Stimulated activated CD4-positive, alpha-beta T cell treated with anti-CD3 and anti-CD28 coated beads, Interleukin-2, amount 100 ng/mL, for 48 hours (primary cell): ENCODE results near the gene RAB7A.
A peak's percentile ranks its signal among the peaks of the same experiment; 100 is the strongest.
"Not testable (repeated sequence)": the region's sequence is repeated elsewhere in the genome, so short reads cannot be mapped to it uniquely, and the experiment has no call there.

Source experiments
- DNase-seq, 2 donors: peaks; one replicate each; pipeline ENCODE4 v3.0.0-alpha.2; 2020

The RAB7A gene

GRCh38 chr3:128760881-128761280 lies 34.9 kb downstream of the RAB7A start:
- DNase-seq = no peak

- DNase-seq = no peak
These were observed 35.4 kb downstream of the RAB7A start for GRCh38 chr3:128761392-128761791.

- DNase-seq = peak in 1 of 2 donors; percentile 15
These were observed 38.0 kb downstream of the RAB7A start for GRCh38 chr3:128763967-128764366.

GRCh38 chr3:128764863-128765262 lies 38.9 kb downstream of the RAB7A start:
- no peak for DNase-seq

GRCh38 chr3:128767094-128767750 lies 41.2 kb downstream of the RAB7A start:
- no peak for DNase-seq

GRCh38 chr3:128768471-128768870 lies 42.5 kb downstream of the RAB7A start:
- DNase-seq = no peak

- DNase-seq = no peak
These were observed 44.4 kb downstream of the RAB7A start for GRCh38 chr3:128770387-128770786.

- DNase-seq = not testable (repeated sequence)
These were observed 47.2 kb downstream of the RAB7A start for GRCh38 chr3:128773189-128773588.

GRCh38 chr3:128773592-128773991 lies 47.6 kb downstream of the RAB7A start:
- DNase-seq = not testable (repeated sequence)

- DNase-seq = no peak
These were observed 49.3 kb downstream of the RAB7A start for GRCh38 chr3:128775241-128775640.

- DNase-seq = no peak
These were observed 50.0 kb downstream of the RAB7A start for GRCh38 chr3:128775906-128776542.

GRCh38 chr3:128780101-128780837 lies 54.3 kb downstream of the RAB7A start:
- DNase-seq = no peak

- DNase-seq = no peak
These were observed 55.2 kb downstream of the RAB7A start for GRCh38 chr3:128781164-128781563.

GRCh38 chr3:128782282-128783146 lies 56.5 kb downstream of the RAB7A start:
- no peak for DNase-seq

GRCh38 chr3:128783774-128784173 lies 57.8 kb downstream of the RAB7A start:
- no peak for DNase-seq

GRCh38 chr3:128784232-128784631 lies 58.2 kb downstream of the RAB7A start:
- peak; percentile 44 to 51 for DNase-seq

GRCh38 chr3:128784843-128785242 lies 58.9 kb downstream of the RAB7A start:
- no peak for DNase-seq

GRCh38 chr3:128786434-128787020 lies 60.5 kb downstream of the RAB7A start:
- DNase-seq = no peak

GRCh38 chr3:128787256-128788253 lies 61.6 kb downstream of the RAB7A start:
- DNase-seq = peak; percentile 42 to 43

- DNase-seq = no peak
These were observed 62.4 kb downstream of the RAB7A start for GRCh38 chr3:128788268-128788869.
